ENCODE data around the gene TNRC18.
"Not testable (repeated sequence)": the region's sequence is repeated elsewhere in the genome, so short reads cannot be mapped to it uniquely, and the experiment has no call there.

The TNRC18 gene

DNA sequence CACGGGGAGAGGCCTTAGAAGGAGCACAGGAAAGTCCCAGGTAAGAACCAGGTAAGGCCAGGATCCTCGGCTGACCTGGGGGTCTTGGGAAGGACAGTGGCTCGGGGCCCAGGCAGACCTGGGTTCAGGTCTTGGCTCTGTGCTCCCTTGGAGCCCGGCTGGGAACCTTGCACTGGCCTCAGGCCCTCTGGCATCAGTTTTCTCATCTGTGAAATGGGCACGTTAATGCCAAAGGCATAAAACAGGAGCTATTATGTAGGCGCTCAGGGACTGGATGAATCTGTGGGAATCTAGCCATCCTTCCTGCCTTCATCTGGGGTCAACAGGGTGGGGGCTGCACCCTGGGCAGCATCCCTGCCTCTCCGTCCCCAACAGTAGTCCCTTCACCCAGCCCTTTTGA lies 149.2 kb downstream of the TNRC18 start:
- Histone ChIP-seq H3K4me2 (no peak overlapping the region), H3K4me3 (IDR thresholded peaks at IDR 0.05; ENCODE audit: insufficient read depth, low read depth, low read length) (no peak overlapping the region), H3K79me2 (ENCODE audit: insufficient read depth, low read depth) (no peaks in the 10 kb centered on the region), H3K36me3 (ENCODE audit: insufficient read depth) (no peaks in the 10 kb centered on the region), H3K4me1 (ENCODE audit: low read depth, poor library complexity, severe bottlenecking) (no peaks in the 10 kb centered on the region), H2AFZ (ENCODE audit: low read depth) (no peak overlapping the region), H4K20me1 (ENCODE audit: insufficient read depth) (no peaks in the 10 kb centered on the region), H3K9ac (no peak overlapping the region), H3K27me3 (ENCODE audit: insufficient read depth, low read depth) (peaks cover 33% of the 10 kb centered on the region; the same call in 1 of the 2 replicates), H3K27ac (no peak overlapping the region)
- TF ChIP-seq, protein P1, sequence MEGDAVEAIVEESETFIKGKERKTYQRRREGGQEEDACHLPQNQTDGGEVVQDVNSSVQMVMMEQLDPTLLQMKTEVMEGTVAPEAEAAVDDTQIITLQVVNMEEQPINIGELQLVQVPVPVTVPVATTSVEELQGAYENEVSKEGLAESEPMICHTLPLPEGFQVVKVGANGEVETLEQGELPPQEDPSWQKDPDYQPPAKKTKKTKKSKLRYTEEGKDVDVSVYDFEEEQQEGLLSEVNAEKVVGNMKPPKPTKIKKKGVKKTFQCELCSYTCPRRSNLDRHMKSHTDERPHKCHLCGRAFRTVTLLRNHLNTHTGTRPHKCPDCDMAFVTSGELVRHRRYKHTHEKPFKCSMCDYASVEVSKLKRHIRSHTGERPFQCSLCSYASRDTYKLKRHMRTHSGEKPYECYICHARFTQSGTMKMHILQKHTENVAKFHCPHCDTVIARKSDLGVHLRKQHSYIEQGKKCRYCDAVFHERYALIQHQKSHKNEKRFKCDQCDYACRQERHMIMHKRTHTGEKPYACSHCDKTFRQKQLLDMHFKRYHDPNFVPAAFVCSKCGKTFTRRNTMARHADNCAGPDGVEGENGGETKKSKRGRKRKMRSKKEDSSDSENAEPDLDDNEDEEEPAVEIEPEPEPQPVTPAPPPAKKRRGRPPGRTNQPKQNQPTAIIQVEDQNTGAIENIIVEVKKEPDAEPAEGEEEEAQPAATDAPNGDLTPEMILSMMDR (conservative IDR thresholded peaks at IDR 0.05; ENCODE audit: low read depth, low read length), result no peak

GRCh38 chr7:5273831-5274405 lies 149.7 kb downstream of the TNRC18 start:
- not testable (repeated sequence) for H3K9ac ChIP-seq; H3K36me3 ChIP-seq (ENCODE audit: insufficient read depth); H3K79me2 ChIP-seq (ENCODE audit: insufficient read depth, low read depth); H2AFZ ChIP-seq (ENCODE audit: low read depth); H3K27ac ChIP-seq; H3K4me3 ChIP-seq (IDR thresholded peaks at IDR 0.05; ENCODE audit: insufficient read depth, low read depth, low read length); H4K20me1 ChIP-seq (ENCODE audit: insufficient read depth); H3K4me2 ChIP-seq; H3K4me1 ChIP-seq (ENCODE audit: low read depth, poor library complexity, severe bottlenecking)
- H3K27me3 ChIP-seq (ENCODE audit: insufficient read depth, low read depth), result peaks cover 32% of the 10 kb centered on the region; the same call in 1 of the 2 replicates

GRCh38 chr7:5270788-5271187 lies 152.8 kb downstream of the TNRC18 start:
- TF ChIP-seq, protein P1 (conservative IDR thresholded peaks at IDR 0.05; ENCODE audit: low read depth, low read length), result no peak

GRCh38 chr7:5269992-5270657 lies 153.5 kb downstream of the TNRC18 start:
- H3K4me3 ChIP-seq (IDR thresholded peaks at IDR 0.05; ENCODE audit: insufficient read depth, low read depth, low read length); H3K4me1 ChIP-seq (ENCODE audit: low read depth, poor library complexity, severe bottlenecking); H3K36me3 ChIP-seq (ENCODE audit: insufficient read depth); H3K79me2 ChIP-seq (ENCODE audit: insufficient read depth, low read depth); H3K27ac ChIP-seq; H3K9ac ChIP-seq; H4K20me1 ChIP-seq (ENCODE audit: insufficient read depth); H3K4me2 ChIP-seq; H2AFZ ChIP-seq (ENCODE audit: low read depth): not testable (repeated sequence)
- H3K27me3 ChIP-seq (ENCODE audit: insufficient read depth, low read depth), result peaks cover 12% of the 10 kb centered on the region; the same call in 1 of the 2 replicates

More at GRCh38 chr7:5270788-5271187, 152.8 kb downstream of the TNRC18 start:
- Histone ChIP-seq H4K20me1 (ENCODE audit: insufficient read depth) (no peaks in the 10 kb centered on the region), H3K4me3 (IDR thresholded peaks at IDR 0.05; ENCODE audit: insufficient read depth, low read depth, low read length) (no peak overlapping the region), H3K9ac (no peak overlapping the region), H3K4me2 (no peak overlapping the region), H3K79me2 (ENCODE audit: insufficient read depth, low read depth) (no peaks in the 10 kb centered on the region), H3K27me3 (ENCODE audit: insufficient read depth, low read depth) (peaks cover 13% of the 10 kb centered on the region; the same call in 1 of the 2 replicates), H3K36me3 (ENCODE audit: insufficient read depth) (no peaks in the 10 kb centered on the region), H3K27ac (no peak overlapping the region), H3K4me1 (ENCODE audit: low read depth, poor library complexity, severe bottlenecking) (no peaks in the 10 kb centered on the region), H2AFZ (ENCODE audit: low read depth) (no peak overlapping the region)

DNA sequence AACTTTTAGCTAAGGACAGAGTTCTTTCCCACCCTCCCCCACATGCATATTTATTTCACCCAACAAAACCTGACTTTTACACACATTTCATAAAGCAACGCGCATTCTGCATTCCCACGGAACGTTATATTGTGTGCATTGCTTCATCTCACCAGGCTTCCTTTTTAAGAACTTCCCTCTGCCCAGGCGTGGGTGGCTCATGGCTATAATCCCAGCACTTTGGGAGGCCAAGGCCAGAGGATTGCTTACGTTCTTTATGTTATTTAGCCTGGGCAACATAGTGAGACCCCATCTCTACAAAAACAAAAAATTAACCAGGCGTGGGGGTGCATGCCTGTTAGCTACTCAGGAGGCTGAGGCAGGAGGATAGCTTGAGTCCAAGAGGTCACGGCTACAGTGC lies 155.8 kb downstream of the TNRC18 start:
- H3K9ac ChIP-seq; H3K27ac ChIP-seq; H4K20me1 ChIP-seq (ENCODE audit: insufficient read depth); H3K4me3 ChIP-seq (IDR thresholded peaks at IDR 0.05; ENCODE audit: insufficient read depth, low read depth, low read length); H3K4me1 ChIP-seq (ENCODE audit: low read depth, poor library complexity, severe bottlenecking); H2AFZ ChIP-seq (ENCODE audit: low read depth); H3K4me2 ChIP-seq; H3K79me2 ChIP-seq (ENCODE audit: insufficient read depth, low read depth); H3K36me3 ChIP-seq (ENCODE audit: insufficient read depth): not testable (repeated sequence)
- peaks cover 12% of the 10 kb centered on the region; the same call in 1 of the 2 replicates for H3K27me3 ChIP-seq (ENCODE audit: insufficient read depth, low read depth)

Measured in KMS-11 (cell line).